Fibroblast of peridontal ligament (primary cell): ENCODE results near the gene HAL.
A peak's percentile ranks its signal among the peaks of the same experiment; 100 is the strongest.

Source experiments
- DNase-seq: peaks from one replicate; pipeline ENCODE4 v3.0.0-alpha.2; 2010; ENCODE audit errors: extremely low read depth

HAL gene

DNA sequence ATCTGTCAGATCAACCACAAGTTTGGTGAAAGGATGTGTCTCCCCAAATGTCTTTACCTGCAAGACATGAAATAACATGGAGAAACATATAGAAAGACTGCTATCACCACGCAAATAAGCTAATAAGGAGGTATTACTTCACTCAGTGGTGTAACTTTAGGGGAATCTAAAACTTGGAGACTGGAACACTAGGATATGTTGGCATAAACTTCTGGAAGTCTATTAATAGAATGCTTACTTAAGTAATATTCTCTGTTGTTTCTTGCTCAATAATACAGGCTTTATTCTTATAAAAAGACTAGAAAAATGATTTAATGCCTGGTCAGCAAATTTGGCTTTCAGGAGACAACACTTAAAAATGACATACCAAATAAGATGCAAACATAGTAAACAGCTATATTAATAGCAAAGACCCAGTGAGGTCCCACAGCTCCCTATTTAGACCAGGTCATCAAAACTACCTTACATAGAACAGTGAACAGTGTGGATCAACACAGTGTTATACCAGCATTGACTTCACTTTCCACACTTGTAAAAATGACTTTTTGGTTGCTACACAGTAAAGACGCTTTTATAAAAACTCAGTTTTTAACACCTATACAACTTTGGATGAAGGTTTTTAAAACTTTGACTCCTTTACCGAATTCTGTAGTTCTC is 18.9 kb upstream of the HAL start:
- DNase-seq: peak; percentile 15

DNA sequence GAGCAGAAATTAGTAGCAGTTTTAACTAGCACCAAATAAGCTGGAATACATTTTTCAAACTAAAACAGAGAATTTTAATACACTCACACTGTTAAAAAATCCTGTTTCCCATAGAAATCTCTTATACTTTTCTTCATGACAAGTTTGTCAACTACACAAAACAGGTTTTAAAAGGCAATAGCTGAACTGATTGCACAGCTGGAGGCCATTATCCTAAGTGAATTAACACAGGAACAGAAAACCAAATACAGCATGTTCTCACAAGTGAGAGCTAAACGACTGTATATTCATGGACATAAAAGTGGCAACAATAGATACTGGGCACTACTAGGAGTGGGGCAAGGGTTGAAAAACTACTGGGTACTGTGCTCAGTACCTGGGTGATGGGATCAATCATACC is 11.6 kb upstream of the HAL start:
- no peak for DNase-seq

GRCh38 chr12:96006727-96007126 is 10.6 kb upstream of the HAL start:
- no peak for DNase-seq

- DNase-seq: no peak
Measured at GRCh38 chr12:96000858-96001257, 4.7 kb upstream of the HAL start.

GRCh38 chr12:95999484-95999883 is 3.3 kb upstream of the HAL start:
- DNase-seq: no peak

DNA sequence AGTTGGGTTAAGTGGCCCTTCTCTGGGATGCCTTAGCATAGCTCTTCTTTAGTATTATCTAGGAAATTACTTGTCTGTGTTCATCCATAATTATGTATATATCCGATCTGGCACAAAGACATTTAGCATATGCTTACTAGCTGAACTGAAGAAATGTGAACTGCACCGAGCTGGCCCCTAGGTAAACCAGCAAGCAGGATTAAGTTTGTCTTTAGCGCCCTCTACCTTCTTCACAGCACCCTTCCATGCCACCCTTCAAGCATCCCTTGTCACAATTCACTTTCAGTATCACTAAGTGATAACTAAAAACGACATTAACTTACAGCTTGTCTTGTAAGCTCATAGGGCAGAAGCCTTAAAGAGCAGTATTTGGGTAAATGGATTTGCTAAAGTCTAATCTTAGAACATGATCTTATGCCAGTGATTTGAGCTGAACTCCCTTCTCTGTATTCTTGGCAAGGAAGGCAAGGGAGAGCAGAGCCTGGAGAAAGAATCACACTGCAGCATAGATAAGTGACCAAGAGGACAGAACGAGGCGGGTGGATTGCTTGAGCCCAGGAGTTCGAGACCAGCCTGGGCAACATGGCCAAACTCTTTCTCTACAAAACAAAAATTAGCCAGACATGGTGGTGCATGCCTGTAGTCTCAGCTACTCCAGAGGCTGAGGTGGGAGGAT is 2.6 kb upstream of the HAL start:
- DNase-seq: peak; percentile 73

- no peak for DNase-seq
Measured at GRCh38 chr12:95997911-95998510, 1.9 kb upstream of the HAL start.

DNA sequence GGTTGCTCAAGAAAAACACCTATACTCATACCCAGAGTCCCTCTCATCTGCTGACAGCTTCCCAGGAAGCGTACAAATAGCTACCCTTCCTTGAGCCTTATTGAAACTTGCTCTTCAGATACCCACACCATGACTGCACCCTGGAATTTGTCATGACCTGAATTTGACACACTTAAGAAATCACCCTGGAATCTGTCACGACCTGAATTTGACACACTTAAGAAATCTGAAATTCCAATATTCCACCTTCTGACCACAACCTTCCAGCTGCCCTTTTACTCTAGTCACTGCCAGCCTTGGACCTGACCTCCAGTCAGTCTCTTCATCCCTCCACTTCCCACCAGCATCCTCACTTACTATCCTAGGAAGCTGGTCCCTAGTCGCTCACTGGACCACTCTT is 1.1 kb upstream of the HAL start:
- DNase-seq: no peak

DNA sequence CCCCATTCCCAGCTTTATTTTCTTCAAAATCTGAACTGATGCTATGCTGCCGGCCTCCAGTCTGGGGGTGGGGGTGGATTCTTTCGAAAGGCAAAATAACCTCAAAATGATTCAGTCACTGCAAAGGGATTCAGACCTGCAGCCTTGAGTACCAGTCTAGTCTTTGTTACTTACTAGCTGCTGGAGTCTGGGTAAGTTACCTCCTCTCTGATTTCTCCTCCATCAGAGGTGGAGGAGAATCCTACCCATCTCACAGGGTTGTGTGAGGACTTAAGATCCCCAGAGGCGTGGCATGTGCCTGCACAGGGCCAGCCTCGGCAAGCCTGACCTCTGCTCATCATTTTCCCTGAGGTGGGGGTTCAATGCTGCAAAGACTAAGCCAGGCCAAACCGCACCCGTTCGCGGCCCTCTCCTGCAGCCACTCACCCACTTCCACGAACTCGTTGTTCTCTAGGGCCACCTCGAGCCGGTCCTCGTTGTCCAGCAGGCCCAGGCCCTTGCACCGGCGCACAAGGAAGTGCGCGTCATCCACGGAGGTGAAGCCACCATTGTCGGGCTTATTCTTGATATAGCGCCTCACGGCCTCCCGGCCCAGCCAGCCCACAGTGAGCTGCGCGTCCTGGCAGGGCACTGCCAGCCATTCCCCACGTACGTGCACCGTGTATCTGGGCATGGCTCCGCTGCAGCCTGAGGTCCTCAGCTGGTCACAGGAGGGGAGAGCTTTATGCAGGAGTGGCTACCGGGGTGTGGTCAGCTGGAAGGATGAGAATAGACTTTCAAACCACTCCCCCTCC is 709 bp downstream of the HAL start:
- no peak for DNase-seq

DNA sequence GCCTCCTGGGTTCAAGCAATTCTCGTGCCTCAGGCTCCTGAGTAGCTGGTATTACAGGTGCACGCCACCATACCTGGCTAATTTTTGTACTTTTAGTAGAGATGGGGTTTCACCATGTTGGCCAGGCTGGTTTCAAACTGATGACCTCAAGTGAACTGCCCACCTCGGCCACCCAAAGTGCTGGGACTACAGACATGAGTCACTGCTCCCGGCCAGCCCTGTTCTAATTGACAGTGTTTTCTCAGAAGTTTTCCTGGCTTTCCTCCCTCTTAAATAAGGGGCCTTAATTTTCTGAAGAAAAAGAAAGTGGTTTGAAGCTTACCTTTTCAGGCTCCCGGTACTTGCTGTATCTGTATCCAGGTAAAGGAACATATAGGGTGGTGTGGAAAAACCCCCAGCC is 1.7 kb downstream of the HAL start:
- no peak for DNase-seq

GRCh38 chr12:95993907-95994306 is 2.2 kb downstream of the HAL start:
- no peak for DNase-seq

DNA sequence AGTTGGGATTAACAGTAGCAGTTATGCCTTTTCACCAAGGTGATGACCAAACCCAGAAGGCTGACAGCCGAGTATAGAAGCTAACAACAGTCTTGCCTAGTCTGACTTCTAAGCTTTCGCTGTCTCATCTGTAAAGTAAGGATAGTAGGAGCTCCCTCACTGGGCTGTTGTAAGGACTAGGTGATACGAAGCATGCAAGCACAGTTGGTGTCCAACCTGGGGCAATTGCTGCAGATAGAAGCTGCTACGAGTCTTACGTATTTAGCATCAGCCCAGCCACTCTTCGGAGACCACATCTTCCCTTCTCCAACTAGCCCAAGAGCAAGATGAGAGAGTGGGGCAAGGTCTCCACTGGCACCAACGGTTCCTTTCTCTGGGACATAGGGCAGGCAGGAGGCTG is 6.0 kb downstream of the HAL start:
- no peak for DNase-seq

- peak; percentile 11 for DNase-seq
Measured at GRCh38 chr12:95989504-95990123, 6.5 kb downstream of the HAL start.

DNA sequence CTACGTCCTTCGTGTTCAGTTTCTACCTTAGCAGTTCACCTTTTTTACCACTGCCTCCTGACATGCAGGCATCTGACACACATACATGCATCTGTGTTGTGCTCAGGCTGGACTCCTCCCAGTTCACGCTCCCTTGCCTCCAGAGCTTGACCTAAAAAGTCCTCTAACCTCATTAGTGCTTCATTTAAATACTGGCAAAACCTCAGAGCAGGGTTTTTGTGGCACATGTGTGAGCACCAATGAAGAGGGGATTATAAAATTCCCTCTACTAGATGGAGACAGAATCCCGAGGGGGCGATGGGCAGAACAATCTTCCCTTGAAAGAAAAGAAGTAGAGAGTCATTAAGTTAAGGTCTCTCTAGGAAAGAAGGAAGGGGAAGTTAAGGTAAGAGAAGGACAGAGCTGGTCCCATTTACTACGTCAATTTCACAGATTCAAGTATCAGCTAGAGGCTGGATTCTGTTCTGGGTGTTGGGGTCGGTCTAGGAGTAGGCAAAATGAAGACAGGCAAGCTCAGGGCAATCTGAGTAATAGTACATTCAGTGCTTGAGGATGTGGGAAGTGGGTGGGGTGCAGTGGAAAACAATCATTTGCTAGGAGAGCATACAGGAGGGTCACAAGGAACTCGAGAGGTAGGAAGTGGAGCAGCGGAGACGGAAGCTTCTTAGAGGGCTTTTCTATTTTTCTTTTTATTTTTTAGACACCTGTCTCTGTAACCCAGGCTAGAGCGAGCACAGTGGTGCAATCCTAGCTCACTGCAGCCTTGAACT is 7.5 kb downstream of the HAL start:
- no peak for DNase-seq

GRCh38 chr12:95986635-95987570 is 9.2 kb downstream of the HAL start:
- DNase-seq: peak; percentile 62

- no peak for DNase-seq
Measured at GRCh38 chr12:95984682-95985081, 11.5 kb downstream of the HAL start.

DNA sequence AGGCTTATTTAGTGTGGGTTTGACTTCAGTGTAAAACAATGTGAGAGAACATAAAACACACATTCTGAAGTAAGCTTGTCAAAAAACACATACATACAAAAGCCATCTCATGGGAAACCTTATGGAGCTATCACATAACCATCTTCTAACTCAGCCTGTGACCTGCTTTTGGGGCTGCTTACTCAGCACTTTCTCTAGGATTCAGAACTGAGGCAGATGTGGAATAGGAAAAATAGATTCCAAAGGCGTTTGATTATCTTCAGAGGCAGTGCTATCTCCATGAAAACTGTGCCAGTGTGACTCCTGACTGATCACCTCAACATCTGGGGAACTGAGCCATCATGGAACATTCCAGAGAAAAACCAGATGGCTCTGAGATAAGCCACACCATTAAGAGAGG is 13.5 kb downstream of the HAL start:
- DNase-seq: no peak

DNA sequence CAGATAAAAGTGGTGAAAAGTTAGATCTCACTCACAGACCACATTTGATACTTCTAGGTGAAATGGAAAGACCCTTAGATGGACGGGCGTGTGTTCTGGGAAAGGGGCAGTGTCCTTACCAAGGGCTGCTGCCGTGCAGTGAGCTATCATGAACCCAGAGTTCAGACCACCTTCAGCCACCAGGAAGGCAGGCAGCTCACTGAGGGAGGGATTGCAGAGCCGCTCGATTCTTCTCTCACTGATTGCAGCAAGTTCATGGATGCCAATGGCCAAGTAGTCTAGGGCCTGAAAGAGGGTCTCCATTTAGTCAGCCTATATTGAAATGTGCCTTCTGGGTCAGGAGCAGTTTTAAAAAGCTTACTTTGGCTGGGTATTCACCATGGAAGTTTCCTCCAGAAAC is 15.7 kb downstream of the HAL start:
- no peak for DNase-seq

- DNase-seq: no peak
Measured at GRCh38 chr12:95978774-95979173, 17.4 kb downstream of the HAL start.

GRCh38 chr12:95978351-95978750 is 17.8 kb downstream of the HAL start:
- DNase-seq: no peak
